GM19324 (cell line): Measurements from ENCODE around the gene MRPL52.
A peak's percentile ranks its signal among the peaks of the same experiment; 100 is the strongest.
"Not testable (repeated sequence)": the region's sequence is repeated elsewhere in the genome, so short reads cannot be mapped to it uniquely, and the experiment has no call there.

Source experiments
- ATAC-seq: cut with Tn5 transposase; IDR thresholded peaks from one replicate; pipeline ENCODE4 v1.9.1; 2021; ENCODE audit warnings: mild to moderate bottlenecking, moderate library complexity; ENCODE audit not compliant: unreplicated experiment, low FRiP score

Gene MRPL52

GRCh38 chr14:22829661-22830442 is at the start of gene MRPL52:
MRPL52 (plus strand) TSS chr14:22829887; CDS start chr14:22829913, 26 bp downstream.
- ATAC-seq, result peak; percentile 89

- ATAC-seq, result no peak
Observed at GRCh38 chr14:22780105-22780679, 49.5 kb upstream of the MRPL52 start.

GRCh38 chr14:22780941-22781300 is 48.8 kb upstream of the MRPL52 start:
- ATAC-seq, result no peak

GRCh38 chr14:22781301-22781991 is 48.2 kb upstream of the MRPL52 start:
- ATAC-seq, result no peak

GRCh38 chr14:22786685-22787084 is 43.0 kb upstream of the MRPL52 start:
- ATAC-seq, result no peak

GRCh38 chr14:22791301-22791700 is 38.4 kb upstream of the MRPL52 start:
- ATAC-seq, result no peak

- no peak for ATAC-seq
Observed at GRCh38 chr14:22792158-22792557, 37.5 kb upstream of the MRPL52 start.

- not testable (repeated sequence) for ATAC-seq
Observed at GRCh38 chr14:22793550-22793949, 36.1 kb upstream of the MRPL52 start.

GRCh38 chr14:22793976-22794375 is 35.7 kb upstream of the MRPL52 start:
- ATAC-seq, result no peak

GRCh38 chr14:22794551-22794951 is 35.1 kb upstream of the MRPL52 start:
- ATAC-seq, result peak; percentile 39

- no peak for ATAC-seq
Observed at GRCh38 chr14:22796087-22796707, 33.5 kb upstream of the MRPL52 start.

GRCh38 chr14:22797017-22797917 is 32.4 kb upstream of the MRPL52 start:
- ATAC-seq, result no peak

GRCh38 chr14:22798528-22798927 is 31.2 kb upstream of the MRPL52 start:
- no peak for ATAC-seq

GRCh38 chr14:22800346-22800745 is 29.3 kb upstream of the MRPL52 start:
- ATAC-seq, result no peak

GRCh38 chr14:22801716-22802115 is 28.0 kb upstream of the MRPL52 start:
- ATAC-seq, result no peak

- peak; percentile 51 for ATAC-seq
Observed at GRCh38 chr14:22802860-22803686, 26.6 kb upstream of the MRPL52 start.

- peak; percentile 35 for ATAC-seq
Observed at GRCh38 chr14:22803687-22803974, 26.1 kb upstream of the MRPL52 start.

- ATAC-seq, result not testable (repeated sequence)
Observed at GRCh38 chr14:22805235-22805634, 24.5 kb upstream of the MRPL52 start.

GRCh38 chr14:22807432-22808087 is 22.1 kb upstream of the MRPL52 start:
- ATAC-seq, result no peak
